Panc1 (cell line): ENCODE measurements around the gene LIN7C.

Source experiments
- CTCF ChIP-seq: fragments of 450-650 bp; IDR thresholded peaks from 2 replicates; pipeline ENCODE4 v1.5.1; 2017; ENCODE audit warnings: mild to moderate bottlenecking
- POLR2AphosphoS5 ChIP-seq: IDR thresholded peaks from 2 replicates; pipeline ENCODE4 v1.6.1; 2012; ENCODE audit warnings: mild to moderate bottlenecking, low read depth, low read length, moderate library complexity
- REST ChIP-seq, 2 experiments: IDR thresholded peaks; 2 replicates each; pipeline ENCODE4 v1.6.1; 2011 to 2012; ENCODE audit warnings: low read depth in 2 of 2, control low read depth in 1 of 2, low read length in 1 of 2, mild to moderate bottlenecking in 1 of 2, moderate library complexity in 1 of 2; ENCODE audit not compliant: insufficient read depth in 1 of 2
- SIN3A ChIP-seq: IDR thresholded peaks from 2 replicates; pipeline ENCODE4 v1.6.1; 2012; ENCODE audit warnings: low read depth, mild to moderate bottlenecking, low read length, moderate library complexity, borderline replicate concordance; ENCODE audit not compliant: insufficient read depth
- TCF7L2 ChIP-seq: IDR thresholded peaks from 2 replicates; pipeline ENCODE4 v1.6.1; 2011; ENCODE audit warnings: mild to moderate bottlenecking, low read depth, low read length, inconsistent platforms

- TF ChIP-seq CTCF, result peak; percentile 90; the same call in 1 of the 2 replicates
- TF ChIP-seq POLR2AphosphoS5, result no peak
- no peak for TF ChIP-seq REST (IDR thresholded peaks at IDR 0.05; ENCODE audit: insufficient read depth in 1 of 2, low read depth in 2 of 2, low read length in 1 of 2)
- TF ChIP-seq SIN3A, result no peak
- TF ChIP-seq TCF7L2, result no peak
These were observed 20.4 kb downstream of the LIN7C start for GRCh38 chr11:27485930-27486773.
